Hepatocyte (in vitro differentiated cells): ENCODE measurements around the gene FUOM. TPM values are rescaled to one million over a fixed set of nuclear protein-coding genes. Genes with fewer than 3 reads are reported as not detected.

Experiments used
- DNase-seq: peaks from one replicate; pipeline ENCODE4 v3.0.0-alpha.2; 2016; ENCODE audit warnings: low spot score
- H2AFZ ChIP-seq: fragments of 200-600 bp; sonication (generic); 2 replicates; pipeline ENCODE4 v1.6.0; 2016; ENCODE audit warnings: antibody characterized with exemption, mild to moderate bottlenecking
- H3K27ac ChIP-seq: fragments of 200-600 bp; sonication (generic); 2 replicates; pipeline ENCODE4 v1.5.1; 2016; ENCODE audit warnings: mild to moderate bottlenecking
- H3K27me3 ChIP-seq: fragments of 200-600 bp; sonication (generic); 2 replicates; pipeline ENCODE4 v1.6.1; 2016
- H3K36me3 ChIP-seq: fragments of 200-600 bp; sonication (generic); replicated peaks from 2 replicates; pipeline ENCODE4 v1.5.1; 2016; ENCODE audit warnings: low read depth; ENCODE audit not compliant: insufficient read depth
- H3K4me1 ChIP-seq: fragments of 200-600 bp; sonication (generic); 2 replicates; pipeline ENCODE4 v1.5.1; 2016; ENCODE audit warnings: mild to moderate bottlenecking, moderate library complexity; ENCODE audit not compliant: insufficient read depth
- H3K4me2 ChIP-seq: fragments of 200-600 bp; sonication (generic); 2 replicates; pipeline ENCODE4 v1.6.0; 2016
- H3K4me3 ChIP-seq: fragments of 200-600 bp; sonication (generic); 2 replicates; pipeline ENCODE4 v1.5.1; 2016; ENCODE audit warnings: mild to moderate bottlenecking
- H3K79me2 ChIP-seq: fragments of 200-600 bp; sonication (generic); 2 replicates; pipeline ENCODE4 v1.6.0; 2017; ENCODE audit warnings: mild to moderate bottlenecking
- H3K9me2 ChIP-seq: fragments of 200-600 bp; sonication (generic); replicated peaks from 2 replicates; pipeline ENCODE4 v1.6.0; 2017; ENCODE audit warnings: mild to moderate bottlenecking; ENCODE audit not compliant: insufficient read depth
- H3K9me3 ChIP-seq: fragments of 200-600 bp; sonication (generic); 2 replicates; pipeline ENCODE4 v1.5.1; 2016; ENCODE audit warnings: low read depth, mild to moderate bottlenecking
- H4K20me1 ChIP-seq: fragments of 200-600 bp; sonication (generic); 2 replicates; pipeline ENCODE4 v1.6.0; 2016; ENCODE audit warnings: mild to moderate bottlenecking; ENCODE audit not compliant: insufficient read depth, poor library complexity, severe bottlenecking
- CTCF ChIP-seq: fragments of 200-600 bp; sonication (generic); IDR thresholded peaks from 2 replicates; pipeline ENCODE4 v1.5.1; 2016; ENCODE audit warnings: antibody characterized with exemption, mild to moderate bottlenecking; ENCODE audit not compliant: poor library complexity
- EZH2 ChIP-seq: fragments of 200-600 bp; sonication (generic); IDR thresholded peaks from 2 replicates; pipeline ENCODE4 v1.6.1; 2016; ENCODE audit warnings: antibody characterized with exemption, mild to moderate bottlenecking, borderline replicate concordance
- EZH2phosphoT487 ChIP-seq: fragments of 200-600 bp; sonication (generic); IDR thresholded peaks from one replicate; pipeline ENCODE4 v1.6.1; 2018; ENCODE audit warnings: antibody characterized with exemption, mild to moderate bottlenecking, low read depth, moderate library complexity; ENCODE audit not compliant: unreplicated experiment, severe bottlenecking
- WGBS: methylation state at CpG from one replicate; pipeline ENCODE4 v1.1.6; 2016; ENCODE audit warnings: low lambda C conversion rate; ENCODE audit errors: missing lambda C conversion rate; 5-methylcytosine and 5-hydroxymethylcytosine counted together
- polyA plus RNA-seq: library from polyadenylated mRNA; unstranded; fragments of >200 nt; fragmentation: Nextera tagmentation; extraction: Ambion mirVana; gene quantifications from 2 replicates; pipeline ENCODE4 v1.2.1, GENCODE V29; 2016
- total RNA-seq: library from RNA; depleted of rRNA; stranded (reverse); fragments of >200 nt; gene quantifications from 2 replicates; pipeline ENCODE4 v1.2.3, GENCODE V29; 2014

FUOM gene
- total and polyA plus RNA-seq, 2 experiments from 2014 or later = 31.1 to 34.6 TPM

GRCh38 chr10:133351408-133352318, 6.2 kb downstream of the FUOM start:
- Histone ChIP-seq H3K27me3 (no peaks in the 10 kb centered on the region), H3K4me2 (no peak overlapping the region), H3K27ac (no peak overlapping the region), H3K4me3 (no peak overlapping the region), H3K4me1 (peaks cover 6% of the 10 kb centered on the region), H3K79me2 (no peaks in the 10 kb centered on the region), H2AFZ (no peak overlapping the region), H4K20me1 (no peaks in the 10 kb centered on the region), H3K9me3 (no peaks in the 10 kb centered on the region), H3K36me3 (no peaks in the 10 kb centered on the region), H3K9me2 (no peaks in the 10 kb centered on the region)
- WGBS = 72% methylated on average over 21 of the region's 24 CpGs
- TF ChIP-seq CTCF = no peak
- no peak for TF ChIP-seq EZH2
- no peak for TF ChIP-seq EZH2phosphoT487
- DNase-seq = no peak

- TF ChIP-seq CTCF = no peak
- TF ChIP-seq EZH2 = no peak
- TF ChIP-seq EZH2phosphoT487 = no peak
- no peak overlapping the region for H3K4me3 ChIP-seq
- no peak overlapping the region for H2AFZ ChIP-seq
- H3K4me1 ChIP-seq = peaks cover 5% of the 10 kb centered on the region
- H3K27ac ChIP-seq = no peak overlapping the region
- H3K27me3 ChIP-seq = no peaks in the 10 kb centered on the region
- H3K9me3 ChIP-seq = no peaks in the 10 kb centered on the region
- WGBS = 74% methylated on average over 9 of the region's 13 CpGs
- H3K79me2 ChIP-seq = no peaks in the 10 kb centered on the region
- H3K4me2 ChIP-seq = no peak overlapping the region
- H3K36me3 ChIP-seq = no peaks in the 10 kb centered on the region
- no peaks in the 10 kb centered on the region for H3K9me2 ChIP-seq
- no peaks in the 10 kb centered on the region for H4K20me1 ChIP-seq
- no peak for DNase-seq
These were observed 6.9 kb downstream of the FUOM start for GRCh38 chr10:133350950-133351329.

- H3K9me2 ChIP-seq = no peaks in the 10 kb centered on the region
- no peaks in the 10 kb centered on the region for H4K20me1 ChIP-seq
- H3K4me3 ChIP-seq = no peak overlapping the region
- H3K27me3 ChIP-seq = no peaks in the 10 kb centered on the region
- TF ChIP-seq EZH2phosphoT487 (no peak), EZH2 (no peak), CTCF (no peak)
- H3K27ac ChIP-seq = no peak overlapping the region
- peaks cover 5% of the 10 kb centered on the region for H3K4me1 ChIP-seq
- H3K9me3 ChIP-seq = no peaks in the 10 kb centered on the region
- DNase-seq = no peak
- no peak overlapping the region for H3K4me2 ChIP-seq
- H2AFZ ChIP-seq = no peak overlapping the region
- 91% methylated on average over 12 of the region's 12 CpGs for WGBS
- no peaks in the 10 kb centered on the region for H3K36me3 ChIP-seq
- H3K79me2 ChIP-seq = no peaks in the 10 kb centered on the region
These were observed 7.4 kb downstream of the FUOM start for GRCh38 chr10:133350283-133350949.
